H9 (cell line): ENCODE results near the gene GGT1. TPM values are rescaled to one million over a fixed set of nuclear protein-coding genes. Genes with fewer than 3 reads are reported as not detected.
A peak's percentile ranks its signal among the peaks of the same experiment; 100 is the strongest.
"Not testable (repeated sequence)": the region's sequence is repeated elsewhere in the genome, so short reads cannot be mapped to it uniquely, and the experiment has no call there.

ENCODE experiments used
- DNase-seq: peaks from one replicate; pipeline ENCODE4 v3.0.0-alpha.2; 2017
- H2AFZ ChIP-seq: one replicate; pipeline ENCODE4 v1.6.1; 2013; ENCODE audit warnings: mild to moderate bottlenecking, low read length, control low read depth, moderate library complexity
- H2AK5ac ChIP-seq: 2 replicates; pipeline ENCODE4 v1.6.1; 2013; ENCODE audit warnings: low read length, control low read depth, mixed read lengths; ENCODE audit not compliant: insufficient read length
- H2BK120ac ChIP-seq: one replicate; pipeline ENCODE4 v1.6.1; 2013; ENCODE audit warnings: low read depth, mild to moderate bottlenecking, low read length, control low read depth, inconsistent platforms; ENCODE audit not compliant: poor library complexity, severe bottlenecking
- H2BK12ac ChIP-seq: 2 replicates; pipeline ENCODE4 v1.6.1; 2013; ENCODE audit warnings: low read length, control low read depth, mixed read lengths, low read depth; ENCODE audit not compliant: insufficient read length
- H2BK15ac ChIP-seq: 2 replicates; pipeline ENCODE4 v1.6.1; 2013; ENCODE audit warnings: low read depth, low read length, control low read depth
- H2BK20ac ChIP-seq: one replicate; pipeline ENCODE4 v1.6.1; 2013; ENCODE audit warnings: low read depth, mild to moderate bottlenecking, low read length, control low read depth, inconsistent platforms; ENCODE audit not compliant: poor library complexity, severe bottlenecking
- H2BK5ac ChIP-seq: 2 replicates; pipeline ENCODE4 v1.6.1; 2013; ENCODE audit warnings: low read length, control low read depth, mixed read lengths; ENCODE audit not compliant: insufficient read length
- H3K14ac ChIP-seq: 2 replicates; pipeline ENCODE4 v1.6.1; 2013; ENCODE audit warnings: low read length, control low read depth; ENCODE audit not compliant: insufficient read depth
- H3K18ac ChIP-seq: 2 replicates; pipeline ENCODE4 v1.6.1; 2013; ENCODE audit warnings: low read depth, mild to moderate bottlenecking, mixed read lengths, low read length, control low read depth; ENCODE audit not compliant: insufficient read length
- H3K23ac ChIP-seq: 2 replicates; pipeline ENCODE4 v1.6.1; 2013; ENCODE audit warnings: low read length, control low read depth, mixed read lengths, low read depth; ENCODE audit not compliant: insufficient read length
- H3K23me2 ChIP-seq: 2 replicates; pipeline ENCODE4 v1.6.1; 2013; ENCODE audit warnings: low read depth, mild to moderate bottlenecking, mixed read lengths, low read length, control low read depth; ENCODE audit not compliant: insufficient read length, poor library complexity, severe bottlenecking
- H3K27ac ChIP-seq: 2 replicates; pipeline ENCODE4 v1.5.1; 2013; ENCODE audit warnings: low read length, control low read depth, mixed read lengths, low read depth; ENCODE audit not compliant: insufficient read length
- H3K27me3 ChIP-seq: 2 replicates; pipeline ENCODE4 v1.6.1; 2013; ENCODE audit warnings: low read length, control low read depth, inconsistent platforms; ENCODE audit not compliant: insufficient read depth
- H3K4ac ChIP-seq: 2 replicates; pipeline ENCODE4 v1.6.1; 2013; ENCODE audit warnings: low read depth, mild to moderate bottlenecking, control low read depth, inconsistent platforms, low read length, moderate library complexity
- H3K4me1 ChIP-seq: 2 replicates; pipeline ENCODE4 v1.6.1; 2013; ENCODE audit warnings: low read length, control low read depth, inconsistent platforms; ENCODE audit not compliant: insufficient read depth
- H3K4me2 ChIP-seq: 2 replicates; pipeline ENCODE4 v1.6.1; 2013; ENCODE audit warnings: low read length, control low read depth, mixed read lengths; ENCODE audit not compliant: insufficient read length, insufficient read depth
- H3K56ac ChIP-seq: 2 replicates; pipeline ENCODE4 v1.6.1; 2013; ENCODE audit warnings: low read depth, mild to moderate bottlenecking, mixed read lengths, low read length, control low read depth; ENCODE audit not compliant: insufficient read length
- H3K79me1 ChIP-seq: 2 replicates; pipeline ENCODE4 v1.6.1; 2013; ENCODE audit warnings: low read depth, mild to moderate bottlenecking, moderate library complexity, low read length, control low read depth, inconsistent platforms; ENCODE audit not compliant: insufficient read depth, poor library complexity, severe bottlenecking
- H3K79me2 ChIP-seq: 2 replicates; pipeline ENCODE4 v1.6.1; 2013; ENCODE audit warnings: low read length, control low read depth, inconsistent platforms; ENCODE audit not compliant: insufficient read depth
- H3K9ac ChIP-seq: 2 replicates; pipeline ENCODE4 v1.6.1; 2013; ENCODE audit warnings: low read length, control low read depth, mixed read lengths; ENCODE audit not compliant: insufficient read length; ENCODE audit errors: extremely low read depth
- H3K9me3 ChIP-seq: one replicate; pipeline ENCODE4 v1.6.1; 2013; ENCODE audit warnings: low read depth, low read length, inconsistent platforms; ENCODE audit not compliant: control insufficient read depth
- H3T11ph ChIP-seq: one replicate; pipeline ENCODE4 v1.6.1; 2013; ENCODE audit warnings: mild to moderate bottlenecking, low read length, control low read depth, inconsistent platforms
- H4K20me1 ChIP-seq: one replicate; pipeline ENCODE4 v1.6.1; 2013; ENCODE audit not compliant: control insufficient read depth, insufficient read length, insufficient read depth
- H4K5ac ChIP-seq: 2 replicates; pipeline ENCODE4 v1.6.1; 2013; ENCODE audit warnings: low read depth, mild to moderate bottlenecking, mixed read lengths, low read length, control low read depth; ENCODE audit not compliant: insufficient read length
- H4K8ac ChIP-seq: replicated peaks from 2 replicates; pipeline ENCODE4 v1.6.1; 2013; ENCODE audit warnings: low read length, control low read depth, mixed read lengths, low read depth; ENCODE audit not compliant: insufficient read length
- H4K91ac ChIP-seq: 2 replicates; pipeline ENCODE4 v1.6.1; 2013; ENCODE audit warnings: low read depth, mild to moderate bottlenecking, moderate library complexity, mixed read lengths, low read length, control low read depth; ENCODE audit not compliant: insufficient read length
- H3K27ac Mint-ChIP-seq, 3 experiments: 2 replicates in 2 of 3; 3 replicates in 1 of 3; pipeline ENCODE4 v1.8.0; 2020 to 2021; ENCODE audit warnings: mixed read lengths in 3 of 3, mild to moderate bottlenecking in 1 of 3, moderate library complexity in 1 of 3
- H3K27me3 Mint-ChIP-seq: 2 replicates; pipeline ENCODE4 v1.8.0; 2021; ENCODE audit warnings: low read depth, mild to moderate bottlenecking, moderate library complexity, mixed read lengths
- H3K36me3 Mint-ChIP-seq, 3 experiments: 2 replicates in 2 of 3; 3 replicates in 1 of 3; pipeline ENCODE4 v1.8.0; 2020 to 2021; ENCODE audit warnings: low read depth in 3 of 3, mixed read lengths in 3 of 3; ENCODE audit not compliant: insufficient read depth in 1 of 3
- H3K4me1 Mint-ChIP-seq, 2 experiments: 2 replicates each; pipeline ENCODE4 v1.8.0; 2020; ENCODE audit warnings: mixed read lengths in 2 of 2
- H3K4me3 Mint-ChIP-seq, 2 experiments: 2 replicates in 1 of 2; 3 replicates in 1 of 2; pipeline ENCODE4 v1.8.0; 2020 to 2021; ENCODE audit warnings: mild to moderate bottlenecking in 2 of 2, mixed read lengths in 2 of 2, moderate library complexity in 1 of 2
- H3K9me3 Mint-ChIP-seq, 2 experiments: 2 replicates in 1 of 2; 3 replicates in 1 of 2; pipeline ENCODE4 v1.8.0; 2020; ENCODE audit warnings: mild to moderate bottlenecking in 2 of 2, mixed read lengths in 2 of 2, moderate library complexity in 1 of 2
- WGBS: extraction: QIAGEN DNeasy Blood & Tissue Kit; methylation state at CpG from one replicate; pipeline ENCODE4 v1.1.7; 2013; ENCODE audit warnings: missing lambda C conversion rate, low lambda C conversion rate, mixed read lengths; ENCODE audit not compliant: insufficient read length; ENCODE audit errors: extremely low coverage; 5-methylcytosine and 5-hydroxymethylcytosine counted together
- total RNA-seq: library from RNA; stranded (reverse); gene quantifications from 2 replicates; pipeline ENCODE4 v1.2.1, GENCODE V29; 2021

Gene GGT1
- total RNA-seq, 1 experiment from 2014 or later, result 20.5 TPM

- WGBS, result no CpG with 5 or more reads among the region's 10 CpGs
- not testable (repeated sequence) for H2BK20ac ChIP-seq, H3K27ac ChIP-seq
These were observed 64.9 kb downstream of the GGT1 start for GRCh38 chr22:24667904-24668303.

GRCh38 chr22:24672532-24672931 is 69.5 kb downstream of the GGT1 start:
- H3K23ac ChIP-seq, H3K18ac ChIP-seq, H3K56ac ChIP-seq, H4K91ac ChIP-seq, H3K9me3 ChIP-seq, H3K4me3 Mint-ChIP-seq, H3K4me1 ChIP-seq, H2BK12ac ChIP-seq, H4K20me1 ChIP-seq, H3K9ac ChIP-seq, H3K27ac Mint-ChIP-seq, H3K27me3 ChIP-seq, H3K4me2 ChIP-seq, H2BK120ac ChIP-seq, H3K27ac ChIP-seq, H3K23me2 ChIP-seq, H2BK15ac ChIP-seq, H3K79me2 ChIP-seq, H2BK5ac ChIP-seq, H3K79me1 ChIP-seq, H2AK5ac ChIP-seq, H2AFZ ChIP-seq, H3K27me3 Mint-ChIP-seq, H3K4me1 Mint-ChIP-seq, H3K9me3 Mint-ChIP-seq, H3K36me3 Mint-ChIP-seq, H2BK20ac ChIP-seq, DNase-seq, H3T11ph ChIP-seq, H3K14ac ChIP-seq, H4K8ac ChIP-seq, H3K4ac ChIP-seq, H4K5ac ChIP-seq: not testable (repeated sequence)
- no CpG with 5 or more reads among the region's 2 CpGs for WGBS

More at GRCh38 chr22:24667904-24668303, 64.9 kb downstream of the GGT1 start:
- not testable (repeated sequence) for H4K5ac ChIP-seq, H3K18ac ChIP-seq, H2BK5ac ChIP-seq, H3K23me2 ChIP-seq, H3K4me1 ChIP-seq, H3K79me1 ChIP-seq, H3K23ac ChIP-seq, H3K4me3 Mint-ChIP-seq, H3K36me3 Mint-ChIP-seq, H3K79me2 ChIP-seq, H3K27me3 Mint-ChIP-seq, H3K4me1 Mint-ChIP-seq, H3K27me3 ChIP-seq, H4K91ac ChIP-seq, H4K8ac ChIP-seq, H4K20me1 ChIP-seq, H3K4me2 ChIP-seq, H3K4ac ChIP-seq, H3T11ph ChIP-seq, H3K9me3 Mint-ChIP-seq, DNase-seq, H3K9ac ChIP-seq, H2BK12ac ChIP-seq, H2AK5ac ChIP-seq, H3K56ac ChIP-seq, H3K9me3 ChIP-seq, H2BK15ac ChIP-seq, H3K14ac ChIP-seq, H2BK120ac ChIP-seq, H2AFZ ChIP-seq
- peak overlapping the region in 1 of 3 experiments; percentile 37; a peak in 1 of 7 replicates for H3K27ac Mint-ChIP-seq
